H1 (cell line): Measurements from ENCODE around the gene MMP11. TPM values are rescaled to one million over a fixed set of nuclear protein-coding genes. Genes with fewer than 3 reads are reported as not detected.

Experiments used
- CTCF ChIA-PET: fragments of 300-600 bp; sonication (Branson Sonifier 250); formaldehyde crosslinking; loops from one replicate; lab custom pipeline; 2021; ENCODE audit not compliant: partially characterized antibody; lab: Charles Lee
- POLR2A ChIA-PET: fragments of 300-600 bp; sonication (Branson Sonifier 250); formaldehyde crosslinking; loops from one replicate; lab custom pipeline; 2021; ENCODE audit warnings: inconsistent platforms; ENCODE audit not compliant: partially characterized antibody; lab: Charles Lee
- DNase-seq, 2 experiments: peaks; one replicate each; pipeline versions ENCODE4 v3.0.0 to v3.0.0-alpha.2; 2010 to 2022; ENCODE audit warnings: low spot score in 2 of 2, low read depth in 1 of 2, mixed read lengths in 1 of 2
- FAIRE-seq: peaks from 2 replicates; lab custom pipeline; 2011; peaks lifted over from hg19 to GRCh38; lab: Jason Lieb, UNC
- H2AFZ ChIP-seq: 2 replicates; pipeline ENCODE4 v1.8.1; 2012; ENCODE audit warnings: low read length, inconsistent platforms
- H2AK5ac ChIP-seq: 2 replicates; pipeline ENCODE4 v1.6.1; 2013; ENCODE audit warnings: low read depth, low read length
- H2BK120ac ChIP-seq: replicated peaks from 2 replicates; pipeline ENCODE3; 2013; ENCODE audit warnings: low read depth, low read length, inconsistent platforms
- H2BK12ac ChIP-seq: 2 replicates; pipeline ENCODE4 v1.6.1; 2013; ENCODE audit warnings: low read depth, low read length
- H2BK15ac ChIP-seq: 2 replicates; pipeline ENCODE4 v1.6.1; 2013; ENCODE audit warnings: low read length
- H2BK20ac ChIP-seq: 2 replicates; pipeline ENCODE4 v1.6.1; 2013; ENCODE audit warnings: low read length
- H2BK5ac ChIP-seq: 2 replicates; pipeline ENCODE4 v1.6.1; 2013; ENCODE audit warnings: low read depth, low read length
- H3K14ac ChIP-seq: 2 replicates; pipeline ENCODE4 v1.6.1; 2013; ENCODE audit warnings: inconsistent platforms; ENCODE audit not compliant: insufficient read length
- H3K18ac ChIP-seq: 2 replicates; pipeline ENCODE4 v1.6.1; 2013; ENCODE audit warnings: low read length; ENCODE audit errors: extremely low read depth
- H3K23ac ChIP-seq: 2 replicates; pipeline ENCODE4 v1.6.1; 2013; ENCODE audit warnings: inconsistent platforms; ENCODE audit not compliant: insufficient read length
- H3K23me2 ChIP-seq: 2 replicates; pipeline ENCODE4 v1.6.1; 2013; ENCODE audit warnings: low read depth, low read length
- H3K27ac ChIP-seq: 2 replicates; pipeline ENCODE4 v1.6.1; 2011; ENCODE audit warnings: low read depth, low read length, inconsistent platforms
- H3K27me3 ChIP-seq, 4 experiments: replicated peaks in 1 of 4; 1 replicate in 1 of 4; 2 replicates in 3 of 4; pipeline versions ENCODE4 v1.6.1 to v1.8.1; 2011 to 2013; ENCODE audit warnings: low read length in 3 of 4, mild to moderate bottlenecking in 3 of 4, inconsistent platforms in 2 of 4, mixed read lengths in 2 of 4, moderate library complexity in 1 of 4; ENCODE audit not compliant: control insufficient read depth in 3 of 4, insufficient read depth in 3 of 4; ENCODE audit errors: extremely low read depth in 1 of 4
- H3K36me3 ChIP-seq, 4 experiments: 2 replicates each; pipeline versions ENCODE4 v1.6.1 to v1.8.1; 2011 to 2013; ENCODE audit warnings: mild to moderate bottlenecking in 4 of 4, low read length in 3 of 4, moderate library complexity in 2 of 4, control low read depth in 1 of 4, inconsistent platforms in 1 of 4; ENCODE audit not compliant: insufficient read depth in 4 of 4, control insufficient read depth in 2 of 4
- H3K4ac ChIP-seq: replicated peaks from 2 replicates; pipeline ENCODE3; 2013; ENCODE audit warnings: low read length, low read depth, mixed read lengths, inconsistent platforms; ENCODE audit not compliant: insufficient read length
- H3K4me1 ChIP-seq, 4 experiments: replicated peaks in 1 of 4; 1 replicate in 1 of 4; 2 replicates in 3 of 4; pipeline versions ENCODE4 v1.6.1 to v1.8.1; 2011 to 2013; ENCODE audit warnings: low read length in 3 of 4, inconsistent platforms in 2 of 4, mixed read lengths in 1 of 4; ENCODE audit not compliant: insufficient read depth in 4 of 4, control insufficient read depth in 3 of 4
- H3K4me2 ChIP-seq, 2 experiments: 2 replicates each; pipeline versions ENCODE4 v1.6.1 to v1.8.1; 2011 to 2013; ENCODE audit warnings: low read depth in 2 of 2, low read length in 2 of 2, control low read depth in 1 of 2, inconsistent platforms in 1 of 2, mild to moderate bottlenecking in 1 of 2; ENCODE audit not compliant: insufficient read depth in 1 of 2
- H3K4me3 ChIP-seq, 4 experiments: fragments of 200-600, 300-600 bp in 1 of 4; sonication (generic), shearing (Covaris generic), sonication (Bioruptor Twin) in 1 of 4; 2 replicates each; pipeline versions ENCODE4 v1.5.1 to v1.8.1; 2011 to 2016; ENCODE audit warnings: low read length in 4 of 4, low read depth in 3 of 4, control low read depth in 2 of 4, inconsistent platforms in 2 of 4, mild to moderate bottlenecking in 2 of 4, mixed read lengths in 1 of 4, moderate library complexity in 1 of 4; ENCODE audit not compliant: insufficient read depth in 2 of 4; ENCODE audit errors: extremely low read depth in 1 of 4
- H3K56ac ChIP-seq: replicated peaks from 2 replicates; pipeline ENCODE3; 2013; ENCODE audit warnings: low read depth, mild to moderate bottlenecking, mixed read lengths, low read length, inconsistent platforms; ENCODE audit not compliant: insufficient read length
- H3K79me1 ChIP-seq: 2 replicates; pipeline ENCODE4 v1.6.1; 2013; ENCODE audit warnings: low read depth, low read length, control low read depth
- H3K79me2 ChIP-seq, 2 experiments: 2 replicates each; pipeline versions ENCODE4 v1.6.1 to v1.8.1; 2012 to 2013; ENCODE audit warnings: low read length in 2 of 2, mild to moderate bottlenecking in 2 of 2, inconsistent platforms in 1 of 2; ENCODE audit not compliant: insufficient read depth in 2 of 2, control insufficient read depth in 1 of 2
- H3K9ac ChIP-seq, 4 experiments: replicated peaks in 1 of 4; 1 replicate in 1 of 4; 2 replicates in 3 of 4; pipeline versions ENCODE4 v1.6.1 to v1.8.1; 2011 to 2013; ENCODE audit warnings: low read depth in 3 of 4, low read length in 3 of 4, control low read depth in 2 of 4, mild to moderate bottlenecking in 2 of 4, moderate library complexity in 2 of 4, inconsistent platforms in 1 of 4; ENCODE audit errors: extremely low read depth in 1 of 4
- H3K9me3 ChIP-seq, 2 experiments: 2 replicates each; pipeline versions ENCODE4 v1.6.1 to v1.8.1; 2012 to 2013; ENCODE audit warnings: mild to moderate bottlenecking in 2 of 2, moderate library complexity in 2 of 2, control low read depth in 1 of 2, inconsistent platforms in 1 of 2, low read depth in 1 of 2, low read length in 1 of 2, mixed read lengths in 1 of 2; ENCODE audit not compliant: insufficient read depth in 2 of 2
- H4K20me1 ChIP-seq, 2 experiments: replicated peaks in 1 of 2; 2 replicates each; pipeline versions ENCODE3 to v1.8.1; 2011 to 2013; ENCODE audit warnings: inconsistent platforms in 2 of 2, low read length in 2 of 2, mild to moderate bottlenecking in 1 of 2; ENCODE audit not compliant: insufficient read depth in 2 of 2, control insufficient read depth in 1 of 2
- H4K5ac ChIP-seq: 2 replicates; pipeline ENCODE4 v1.6.1; 2013; ENCODE audit warnings: low read length, low read depth, mixed read lengths, inconsistent platforms; ENCODE audit not compliant: insufficient read length
- H4K8ac ChIP-seq: 2 replicates; pipeline ENCODE4 v1.8.0; 2013; ENCODE audit warnings: mild to moderate bottlenecking, moderate library complexity, low read length, inconsistent platforms; ENCODE audit not compliant: insufficient read depth; ENCODE audit errors: extremely low read depth
- H4K91ac ChIP-seq: replicated peaks from 2 replicates; pipeline ENCODE3; 2013; ENCODE audit warnings: low read length, mixed read lengths, inconsistent platforms; ENCODE audit not compliant: insufficient read length
- ATF3 ChIP-seq: IDR thresholded peaks from 2 replicates; pipeline ENCODE4 v1.6.1; 2011; ENCODE audit warnings: low read depth, mild to moderate bottlenecking, low read length; ENCODE audit not compliant: insufficient read depth
- CTBP2 ChIP-seq: IDR thresholded peaks from 2 replicates; pipeline ENCODE4 v1.7.0; 2011; ENCODE audit warnings: borderline replicate concordance, mild to moderate bottlenecking, moderate library complexity, mixed read lengths, low read length; ENCODE audit not compliant: insufficient read depth, insufficient read length
- HDAC6 ChIP-seq: IDR thresholded peaks from one replicate; pipeline ENCODE4 v1.7.1; 2012; ENCODE audit warnings: low read depth, mild to moderate bottlenecking, inconsistent platforms, low read length, moderate library complexity
- NANOG ChIP-seq: IDR thresholded peaks from 2 replicates; pipeline ENCODE4 v1.6.1; 2011; ENCODE audit warnings: low read length, low read depth, mild to moderate bottlenecking, inconsistent platforms; ENCODE audit not compliant: insufficient read depth, poor library complexity, severe bottlenecking
- POLR2A ChIP-seq, 2 experiments: IDR thresholded peaks; 1 replicate in 1 of 2; 2 replicates in 1 of 2; pipeline ENCODE4 v1.6.1; 2011; ENCODE audit warnings: low read depth in 2 of 2, low read length in 2 of 2, mild to moderate bottlenecking in 2 of 2; ENCODE audit errors: control extremely low read depth in 1 of 2
- RNF2 ChIP-seq: fragments of 200-900, 300-1000 bp; sonication (generic); IDR thresholded peaks from 2 replicates; pipeline ENCODE4 v1.7.1; 2016; ENCODE audit warnings: borderline replicate concordance, low read depth, mild to moderate bottlenecking, antibody characterized with exemption, low read length; ENCODE audit not compliant: poor library complexity, severe bottlenecking; ENCODE audit errors: missing control alignments
- SIRT6 ChIP-seq: IDR thresholded peaks from one replicate; pipeline ENCODE4 v1.7.1; 2012; ENCODE audit warnings: low read length, inconsistent platforms
- WGBS, 2 experiments: shearing (Covaris generic) in 1 of 2; methylation state at CpG; one replicate each; pipeline versions ENCODE4 v1.1.6 to v1.1.7; 2013 to 2015; ENCODE audit warnings: low lambda C conversion rate in 2 of 2, mixed read lengths in 2 of 2, inconsistent platforms in 1 of 2, low coverage in 1 of 2, missing lambda C conversion rate in 1 of 2; ENCODE audit not compliant: insufficient replicate concordance in 2 of 2, insufficient coverage in 1 of 2, insufficient read length in 1 of 2; ENCODE audit errors: extremely low coverage in 1 of 2, missing lambda C conversion rate in 1 of 2; 5-methylcytosine and 5-hydroxymethylcytosine counted together
- polyA plus RNA-seq, 7 experiments: library from polyadenylated mRNA; depleted of rRNA in 3 of 7; stranded (reverse) in 5 of 7; unstranded in 2 of 7; fragments of >200 nt in 5 of 7; fragments of 200-250 nt in 2 of 7; gene quantifications; 1 replicate in 5 of 7; 2 replicates in 1 of 7; 4 replicates in 1 of 7; pipeline versions ENCODE4 v1.2.1 to v1.2.3, GENCODE V29; 2011 to 2013; ENCODE audit warnings: missing spikeins in 2 of 7, mixed read lengths in 2 of 7
- total RNA-seq: library from RNA; stranded (reverse); fragmentation: NEBNext Ultra II Directional; extraction: Animal tissue kit (Norgen Biotek cat#: 25700); gene quantifications from 2 replicates; pipeline ENCODE4 v1.2.1, GENCODE V29; 2021

The MMP11 gene
- total and polyA plus RNA-seq, 2 of the 8 experiments (the other 6 are each of a cell fraction or from before 2014, with no cell fraction given), result 10.2 to 18.3 TPM

GRCh38 chr22:23779083-23779482, 6.4 kb downstream of the MMP11 start:
- ChIA-PET POLR2A (interaction anchor here (1.7 to 3.9 kb wide), 2 partner anchors 11 to 14 kb away, joined by 3 to 21 read pairs; partner anchors contain the start of gene CHCHD10), CTCF (interaction anchor here (0.8 to 5.8 kb wide), 2 partner anchors 9 to 13 kb away, joined by 3 to 42 read pairs; partner anchors contain the start of gene SMARCB1)
- H2BK120ac ChIP-seq, result no peak overlapping the region
- H2AFZ ChIP-seq, result no peak overlapping the region
- DNase-seq (no peak), FAIRE-seq (no peak)
- H3K18ac ChIP-seq, result no peak overlapping the region
- H3K27ac ChIP-seq, result no peak overlapping the region
- H4K8ac ChIP-seq, result no peak overlapping the region
- no peaks in the 10 kb centered on the region for H3K79me1 ChIP-seq
- no peak overlapping the region for H3K56ac ChIP-seq
- H2BK5ac ChIP-seq, result no peak overlapping the region
- H2BK15ac ChIP-seq, result 0 out of 2 replicates have a peak overlapping the region, but pooled peaks have one; percentile 29
- no peak overlapping the region for H3K23ac ChIP-seq
- no peaks in the 10 kb centered on the region for H3K23me2 ChIP-seq
- 91% methylated on average over 16 of the region's 16 CpGs; no CpG with 5 or more reads in 1 of the 2 experiments for WGBS, 2 experiments
- H3K4ac ChIP-seq, result no peak overlapping the region
- H3K36me3 ChIP-seq, result no peaks in the 10 kb centered on the region
- H2AK5ac ChIP-seq, result no peak overlapping the region
- no peak overlapping the region for H4K91ac ChIP-seq
- H2BK20ac ChIP-seq, result no peak overlapping the region
- no peak overlapping the region for H3K9ac ChIP-seq
- no peaks in the 10 kb centered on the region for H3K9me3 ChIP-seq
- peaks cover 0 to 6% (median 0%) of the 10 kb centered on the region in 4 experiments; a peak in 2 of 7 replicates for H3K4me1 ChIP-seq
- no peak overlapping the region for H2BK12ac ChIP-seq
- no peak overlapping the region for H4K5ac ChIP-seq
- no peaks in the 10 kb centered on the region for H3K79me2 ChIP-seq
- no peak overlapping the region for H3K4me3 ChIP-seq
- no peak for TF ChIP-seq NANOG
- TF ChIP-seq POLR2A (IDR thresholded peaks at IDR 0.05; ENCODE audit: control extremely low read depth in 1 of 2, low read depth in 2 of 2, low read length in 2 of 2), result no peak
- TF ChIP-seq SIRT6, result no peak
- TF ChIP-seq CTBP2, result no peak
- no peak for TF ChIP-seq ATF3
- TF ChIP-seq RNF2, result no peak
- TF ChIP-seq HDAC6, result no peak
- H3K27me3 ChIP-seq, result peaks cover 0 to 8% (median 2%) of the 10 kb centered on the region in 4 experiments; a peak in 4 of 7 replicates
- no peak overlapping the region for H3K4me2 ChIP-seq
- H4K20me1 ChIP-seq, result peaks cover 2% of the 10 kb centered on the region in 2 experiments
- no peak overlapping the region for H3K14ac ChIP-seq
